GM12801 (cell line): Measurements from ENCODE around the gene CPNE8.

Experiments
- TF ChIP-seq, protein P1 (sequence below): IDR thresholded peaks from one replicate; pipeline ENCODE4 v1.5.1; 2011; ENCODE audit warnings: control low read depth; ENCODE audit not compliant: insufficient read length; ENCODE audit errors: extremely low read depth

Gene CPNE8

DNA sequence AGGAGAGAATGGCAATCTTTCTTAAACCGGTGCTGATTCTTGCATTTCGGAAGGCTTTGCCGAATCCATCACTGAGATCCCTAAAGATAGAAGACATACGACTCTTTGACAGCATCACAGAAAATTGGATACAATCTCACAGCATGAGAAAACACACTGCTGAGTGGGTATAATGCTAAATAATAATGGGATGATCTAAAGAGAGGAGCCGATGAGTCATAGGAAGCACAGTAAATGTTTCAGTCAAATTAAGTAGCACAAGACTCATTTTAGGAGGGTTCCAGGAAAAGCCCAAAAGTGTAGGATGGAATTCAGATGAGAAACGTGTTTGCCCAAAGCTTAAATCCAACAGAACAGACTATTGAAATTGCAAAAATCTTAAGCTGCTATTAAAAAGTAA lies 81.7 kb downstream of the CPNE8 start:
- TF ChIP-seq, protein P1, sequence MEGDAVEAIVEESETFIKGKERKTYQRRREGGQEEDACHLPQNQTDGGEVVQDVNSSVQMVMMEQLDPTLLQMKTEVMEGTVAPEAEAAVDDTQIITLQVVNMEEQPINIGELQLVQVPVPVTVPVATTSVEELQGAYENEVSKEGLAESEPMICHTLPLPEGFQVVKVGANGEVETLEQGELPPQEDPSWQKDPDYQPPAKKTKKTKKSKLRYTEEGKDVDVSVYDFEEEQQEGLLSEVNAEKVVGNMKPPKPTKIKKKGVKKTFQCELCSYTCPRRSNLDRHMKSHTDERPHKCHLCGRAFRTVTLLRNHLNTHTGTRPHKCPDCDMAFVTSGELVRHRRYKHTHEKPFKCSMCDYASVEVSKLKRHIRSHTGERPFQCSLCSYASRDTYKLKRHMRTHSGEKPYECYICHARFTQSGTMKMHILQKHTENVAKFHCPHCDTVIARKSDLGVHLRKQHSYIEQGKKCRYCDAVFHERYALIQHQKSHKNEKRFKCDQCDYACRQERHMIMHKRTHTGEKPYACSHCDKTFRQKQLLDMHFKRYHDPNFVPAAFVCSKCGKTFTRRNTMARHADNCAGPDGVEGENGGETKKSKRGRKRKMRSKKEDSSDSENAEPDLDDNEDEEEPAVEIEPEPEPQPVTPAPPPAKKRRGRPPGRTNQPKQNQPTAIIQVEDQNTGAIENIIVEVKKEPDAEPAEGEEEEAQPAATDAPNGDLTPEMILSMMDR = no peak

DNA sequence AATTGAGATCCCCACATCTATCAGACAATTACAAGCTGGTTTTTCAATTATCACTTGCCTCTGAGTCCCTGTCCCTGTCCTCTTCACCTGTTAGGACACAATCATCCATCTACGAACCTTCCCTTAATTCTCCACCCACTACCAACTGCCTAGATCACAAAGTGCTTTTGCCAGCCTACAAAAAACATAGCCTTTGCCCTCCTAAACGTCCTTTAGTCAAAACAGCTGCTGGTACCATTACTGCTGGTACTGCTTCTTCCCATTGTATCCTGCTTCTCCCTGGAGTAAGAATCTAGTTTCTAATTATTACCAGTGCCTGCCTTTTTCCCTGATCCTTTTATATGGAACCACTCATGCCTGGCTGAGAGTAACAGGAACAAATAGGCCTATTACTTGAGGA lies 82.1 kb downstream of the CPNE8 start:
- TF ChIP-seq, protein P1 = no peak

DNA sequence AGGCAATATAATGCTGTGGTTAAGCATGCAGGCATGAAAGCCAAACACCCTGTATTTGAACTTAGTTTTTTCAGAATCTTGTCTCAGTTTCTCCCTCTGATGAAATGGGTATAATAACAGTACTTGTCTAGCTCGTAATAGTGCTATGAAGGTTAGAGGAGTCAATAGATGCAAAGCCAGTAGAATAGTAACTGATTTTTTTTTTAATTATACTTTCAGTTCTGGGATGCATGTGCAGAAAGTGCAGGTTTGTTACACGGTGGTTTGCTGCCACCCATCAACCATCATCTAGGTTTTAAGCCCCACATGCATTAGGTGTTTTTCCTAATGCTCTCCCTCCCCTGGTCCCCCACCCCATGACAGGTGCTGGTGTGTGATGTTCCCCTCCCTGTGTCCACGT lies 87.4 kb downstream of the CPNE8 start:
- TF ChIP-seq, protein P1 = no peak

DNA sequence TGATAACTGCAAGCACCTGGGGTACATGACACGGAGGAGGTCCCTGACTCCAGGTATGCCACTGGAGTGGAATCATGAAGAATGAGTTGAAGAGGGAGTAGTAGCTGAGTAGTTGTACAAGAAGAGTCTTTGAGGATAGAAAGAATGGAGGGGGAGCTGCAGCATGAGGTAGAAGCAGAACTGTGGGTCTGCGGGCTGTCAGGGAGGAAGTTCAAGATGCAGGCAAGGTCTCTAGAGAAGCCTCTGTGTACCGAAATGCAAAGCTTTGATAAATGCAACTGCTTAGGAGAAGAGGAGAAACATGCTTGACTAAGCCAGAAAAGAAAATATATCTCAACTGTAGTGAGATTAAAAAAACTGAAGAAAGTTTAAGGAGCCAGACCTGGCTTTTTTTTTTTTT lies 91.5 kb downstream of the CPNE8 start:
- TF ChIP-seq, protein P1 = no peak

DNA sequence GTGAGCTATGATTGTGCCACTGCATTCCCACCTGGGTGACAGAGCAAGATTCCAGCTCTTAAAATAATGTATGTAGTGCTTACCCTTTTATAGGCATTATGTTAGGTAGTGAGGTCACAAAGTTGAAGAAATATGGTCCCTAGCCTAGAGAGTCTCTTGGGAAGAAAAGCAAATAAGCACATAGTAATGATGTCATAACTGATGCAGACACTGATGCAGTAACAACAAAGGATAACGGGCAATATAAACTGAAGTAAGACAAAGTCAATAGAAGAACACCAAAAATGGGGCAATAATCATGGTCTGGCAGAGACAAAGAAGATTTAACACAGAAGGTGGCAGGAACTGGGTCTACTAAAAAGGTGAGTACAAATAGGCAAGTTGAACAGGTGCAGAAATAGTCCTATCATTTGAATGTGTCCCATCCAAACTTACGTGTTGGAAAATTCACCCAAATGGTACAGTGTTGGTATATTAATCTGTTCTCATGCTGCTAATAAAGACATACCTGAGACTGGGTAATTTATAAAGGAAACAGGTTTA lies 93.5 kb downstream of the CPNE8 start:
- TF ChIP-seq, protein P1 = no peak

DNA sequence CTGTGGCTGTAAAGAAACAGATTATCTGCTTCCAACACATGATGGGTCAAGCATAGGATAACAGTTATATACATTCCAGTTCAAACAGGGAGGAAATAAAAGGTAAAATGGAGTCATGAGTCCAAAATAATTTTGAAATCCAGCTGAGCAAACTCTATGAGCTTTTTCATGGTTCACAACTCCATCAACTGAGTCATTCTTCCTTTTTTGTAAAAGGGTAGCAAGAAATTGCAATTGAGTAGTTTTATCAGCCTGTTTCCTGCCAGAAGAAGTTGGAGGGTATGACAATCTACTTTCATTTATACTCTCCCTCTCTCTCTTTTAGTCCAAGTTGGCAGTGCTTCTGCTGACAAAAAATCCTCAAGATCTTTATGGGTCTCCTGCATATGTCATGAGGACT lies 95.6 kb downstream of the CPNE8 start:
- TF ChIP-seq, protein P1 = no peak

DNA sequence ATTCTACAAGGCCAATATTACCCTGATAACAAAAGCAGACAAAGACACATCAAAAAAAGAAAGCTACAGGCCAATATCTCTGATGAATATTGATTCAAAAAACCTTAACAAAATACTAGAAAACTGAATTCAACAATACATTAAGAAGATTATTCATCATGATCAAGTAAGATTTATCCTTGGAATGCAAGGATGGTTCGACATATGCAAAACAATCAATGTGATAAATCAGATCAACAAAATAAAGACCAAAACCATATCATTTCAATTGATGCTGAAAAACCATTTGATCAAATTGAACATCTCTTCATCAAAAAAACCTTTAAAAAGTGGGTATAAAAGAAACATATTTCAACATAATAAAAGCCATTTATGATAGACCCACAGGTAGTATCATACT lies 117.3 kb downstream of the CPNE8 start:
- TF ChIP-seq, protein P1 = no peak
